Natural killer cell (primary cell): ENCODE results near the gene MYO18B. TPM values are rescaled to one million over a fixed set of nuclear protein-coding genes. Genes with fewer than 3 reads are reported as not detected.
"Not testable (repeated sequence)": the region's sequence is repeated elsewhere in the genome, so short reads cannot be mapped to it uniquely, and the experiment has no call there.

Source experiments
- ATAC-seq, 3 donors: fragments of 150-1000 bp in 2 of 3; fragments of 200-7000 bp in 1 of 3; cut with Tn5 transposase; 1 replicate in 1 of 3; 2 replicates in 2 of 3; pipeline ENCODE4 v1.10.0; 2021; ENCODE audit warnings: mild to moderate bottlenecking in 2 of 3, moderate library complexity in 2 of 3
- DNase-seq, 2 donors: peaks; one replicate each; pipeline versions ENCODE4 v3.0.0 to v3.0.0-alpha.2; 2013 to 2021; ENCODE audit warnings: mixed read lengths in 1 of 2
- H3K27ac ChIP-seq: one replicate; pipeline ENCODE4 v1.5.1; 2013; ENCODE audit warnings: mild to moderate bottlenecking, low read length
- H3K27me3 ChIP-seq: one replicate; pipeline ENCODE4 v1.6.1; 2013; ENCODE audit warnings: low read length; ENCODE audit not compliant: control insufficient read depth, insufficient read depth
- H3K36me3 ChIP-seq: one replicate; pipeline ENCODE4 v1.6.1; 2013; ENCODE audit warnings: low read length; ENCODE audit not compliant: control insufficient read depth, insufficient read depth
- H3K4me1 ChIP-seq: one replicate; pipeline ENCODE4 v1.6.1; 2013; ENCODE audit warnings: low read length; ENCODE audit not compliant: control insufficient read depth, insufficient read depth
- H3K4me3 ChIP-seq: one replicate; pipeline ENCODE4 v1.5.1; 2013; ENCODE audit warnings: low read length
- H3K9me3 ChIP-seq: one replicate; pipeline ENCODE4 v1.6.1; 2013; ENCODE audit warnings: low read length; ENCODE audit not compliant: control insufficient read depth, insufficient read depth
- H3K27ac Mint-ChIP-seq, 2 donors: one replicate each; pipeline ENCODE4 v1.8.0; 2022; ENCODE audit warnings: mild to moderate bottlenecking in 2 of 2, mixed read lengths in 2 of 2, moderate library complexity in 1 of 2
- H3K27me3 Mint-ChIP-seq, 2 donors: one replicate each; pipeline ENCODE4 v1.8.0; 2022; ENCODE audit warnings: low read depth in 2 of 2, mixed read lengths in 2 of 2
- H3K36me3 Mint-ChIP-seq: one replicate; pipeline ENCODE4 v1.8.0; 2022; ENCODE audit warnings: mixed read lengths
- H3K4me1 Mint-ChIP-seq, 2 donors: one replicate each; pipeline ENCODE4 v1.8.0; 2022; ENCODE audit warnings: mixed read lengths in 2 of 2
- H3K4me3 Mint-ChIP-seq: one replicate; pipeline ENCODE4 v1.8.0; 2022; ENCODE audit warnings: mild to moderate bottlenecking, moderate library complexity, mixed read lengths
- H3K9me3 Mint-ChIP-seq, 2 donors: one replicate each; pipeline ENCODE4 v1.8.0; 2022; ENCODE audit warnings: mixed read lengths in 2 of 2
- WGBS: methylation state at CpG from one replicate; pipeline ENCODE4 v1.1.7; 2013; ENCODE audit warnings: missing lambda C conversion rate; ENCODE audit not compliant: insufficient coverage; 5-methylcytosine and 5-hydroxymethylcytosine counted together
- intact Hi-C: fragments of 100-400 bp; cut with micrococcal nuclease; formaldehyde crosslinking; loops from one replicate; pipeline ENCODE4 v1.14.2; 2022
- total RNA-seq, 4 donors: library from RNA; stranded (reverse); fragments of 120-200 nt in 1 of 4; gene quantifications; one replicate each; pipeline versions ENCODE4 v1.2.3 to v1.2.4, GENCODE V29; 2013 to 2022
- TF ChIP-seq, protein P1 (sequence below): fragments of 200-600 bp; IDR thresholded peaks from one replicate; pipeline ENCODE4 v1.8.0; 2022; ENCODE audit warnings: antibody characterized with exemption

The MYO18B gene
- total RNA-seq, 3 donors from 2014 or later (not counting 1 experiment from before 2014, with no cell fraction given), result 0.07 to 0.14 (median 0.10) TPM

DNA sequence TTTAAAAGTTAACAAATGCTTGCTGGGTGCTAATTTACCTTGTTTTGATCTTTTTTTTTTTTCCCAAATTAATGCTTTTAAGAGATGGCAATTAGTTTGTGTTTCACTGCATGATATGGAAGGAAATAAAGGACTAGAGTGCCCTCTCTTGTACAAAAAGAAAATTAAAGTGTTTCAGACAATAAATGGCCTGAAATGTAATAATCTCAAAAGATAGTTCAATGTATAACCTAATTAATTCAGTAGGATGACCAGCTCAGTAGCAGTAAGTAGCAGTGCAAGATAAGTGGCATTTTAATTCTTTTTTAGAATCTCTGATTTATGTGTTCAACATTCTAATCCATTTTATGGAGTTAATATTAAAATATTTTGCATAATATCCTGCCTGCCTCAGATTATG lies 39.9 kb upstream of the MYO18B start:
- Histone ChIP-seq H3K27ac (no peak overlapping the region), H3K27me3 (no peaks in the 10 kb centered on the region), H3K4me3 (no peak overlapping the region), H3K4me1 (no peaks in the 10 kb centered on the region), H3K36me3 (no peaks in the 10 kb centered on the region), H3K9me3 (no peaks in the 10 kb centered on the region)
- intact Hi-C loops, result no loop called here
- Mint-ChIP-seq H3K4me1 (no peaks in the 10 kb centered on the region), H3K36me3 (no peaks in the 10 kb centered on the region), H3K9me3 (no peaks in the 10 kb centered on the region), H3K27ac (no peak overlapping the region), H3K4me3 (no peak overlapping the region), H3K27me3 (peaks cover 0 to 3% of the 10 kb centered on the region in 2 donors)
- ATAC-seq (no peak), DNase-seq (peak in 1 of 2 donors; percentile 25)
- TF ChIP-seq, protein P1, sequence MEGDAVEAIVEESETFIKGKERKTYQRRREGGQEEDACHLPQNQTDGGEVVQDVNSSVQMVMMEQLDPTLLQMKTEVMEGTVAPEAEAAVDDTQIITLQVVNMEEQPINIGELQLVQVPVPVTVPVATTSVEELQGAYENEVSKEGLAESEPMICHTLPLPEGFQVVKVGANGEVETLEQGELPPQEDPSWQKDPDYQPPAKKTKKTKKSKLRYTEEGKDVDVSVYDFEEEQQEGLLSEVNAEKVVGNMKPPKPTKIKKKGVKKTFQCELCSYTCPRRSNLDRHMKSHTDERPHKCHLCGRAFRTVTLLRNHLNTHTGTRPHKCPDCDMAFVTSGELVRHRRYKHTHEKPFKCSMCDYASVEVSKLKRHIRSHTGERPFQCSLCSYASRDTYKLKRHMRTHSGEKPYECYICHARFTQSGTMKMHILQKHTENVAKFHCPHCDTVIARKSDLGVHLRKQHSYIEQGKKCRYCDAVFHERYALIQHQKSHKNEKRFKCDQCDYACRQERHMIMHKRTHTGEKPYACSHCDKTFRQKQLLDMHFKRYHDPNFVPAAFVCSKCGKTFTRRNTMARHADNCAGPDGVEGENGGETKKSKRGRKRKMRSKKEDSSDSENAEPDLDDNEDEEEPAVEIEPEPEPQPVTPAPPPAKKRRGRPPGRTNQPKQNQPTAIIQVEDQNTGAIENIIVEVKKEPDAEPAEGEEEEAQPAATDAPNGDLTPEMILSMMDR, result no peak

DNA sequence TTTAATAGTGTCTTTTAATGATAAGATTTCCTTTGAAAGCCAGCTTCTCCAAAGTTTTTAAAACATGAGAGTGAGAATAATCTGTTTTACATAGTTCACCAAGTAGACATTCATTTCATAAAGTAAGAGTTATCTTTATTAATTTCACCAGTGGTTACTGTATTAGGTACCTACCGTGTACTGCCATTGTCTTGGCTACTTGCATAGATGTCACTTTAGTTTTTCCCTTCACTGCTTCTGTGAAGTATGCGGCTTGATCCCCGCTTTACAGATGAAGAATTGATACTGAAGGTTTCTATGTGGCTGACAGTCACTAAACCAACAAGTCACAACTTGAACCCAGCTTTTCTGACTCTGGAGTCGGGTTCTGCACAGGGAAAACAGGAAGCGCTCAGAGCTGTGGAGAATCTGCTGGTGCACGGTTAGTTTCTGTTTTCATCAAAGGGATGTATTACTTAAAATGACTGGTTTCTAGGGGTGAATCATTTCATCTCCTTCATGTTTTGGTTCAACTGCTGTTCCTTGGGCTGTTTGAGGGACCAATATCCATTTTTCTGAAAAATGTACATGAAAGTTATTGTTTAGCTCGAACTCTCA lies 39.3 kb upstream of the MYO18B start:
- no peaks in the 10 kb centered on the region for H3K9me3 Mint-ChIP-seq
- 74% methylated on average over 7 of the region's 7 CpGs for WGBS
- intact Hi-C loops, result no loop called here
- Histone ChIP-seq H3K4me3 (no peak overlapping the region), H3K9me3 (no peaks in the 10 kb centered on the region), H3K36me3 (no peaks in the 10 kb centered on the region), H3K27ac (no peak overlapping the region), H3K27me3 (no peaks in the 10 kb centered on the region), H3K4me1 (no peaks in the 10 kb centered on the region)
- no peak overlapping the region for H3K27ac Mint-ChIP-seq
- TF ChIP-seq, protein P1, result no peak
- ATAC-seq (no peak), DNase-seq (no peak)
- no peaks in the 10 kb centered on the region for H3K27me3 Mint-ChIP-seq
- no peaks in the 10 kb centered on the region for H3K36me3 Mint-ChIP-seq
- H3K4me1 Mint-ChIP-seq, result no peaks in the 10 kb centered on the region
- no peak overlapping the region for H3K4me3 Mint-ChIP-seq

DNA sequence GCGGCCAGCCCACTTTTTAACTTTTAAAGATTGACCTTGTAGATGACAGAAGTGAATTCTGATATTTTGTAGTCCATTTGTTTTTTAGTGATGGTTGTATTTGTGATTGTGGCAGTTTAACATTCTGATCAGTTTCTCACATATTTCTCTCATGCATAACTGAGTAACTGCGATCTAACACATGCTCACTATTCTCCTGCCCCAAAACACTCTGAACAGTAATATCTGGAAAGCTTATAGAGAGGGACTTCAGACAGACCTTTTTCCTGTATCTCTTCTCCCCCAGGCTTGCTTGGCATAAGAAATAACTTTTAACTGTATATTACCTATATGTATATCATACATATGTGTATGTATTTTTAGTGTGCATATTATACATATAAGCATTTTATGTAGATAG lies 37.3 kb upstream of the MYO18B start:
- no peak overlapping the region for H3K27ac Mint-ChIP-seq
- no peaks in the 10 kb centered on the region for H3K4me1 Mint-ChIP-seq
- intact Hi-C loops, result no loop called here
- Histone ChIP-seq H3K9me3 (no peaks in the 10 kb centered on the region), H3K36me3 (no peaks in the 10 kb centered on the region), H3K27me3 (no peaks in the 10 kb centered on the region), H3K4me3 (no peak overlapping the region), H3K27ac (no peak overlapping the region), H3K4me1 (no peaks in the 10 kb centered on the region)
- no peaks in the 10 kb centered on the region for H3K9me3 Mint-ChIP-seq
- TF ChIP-seq, protein P1, result no peak
- DNase-seq, result no peak
- ATAC-seq, result no peak
- H3K27me3 Mint-ChIP-seq, result no peaks in the 10 kb centered on the region
- H3K36me3 Mint-ChIP-seq, result no peaks in the 10 kb centered on the region
- H3K4me3 Mint-ChIP-seq, result no peak overlapping the region
- 82% methylated on average over 2 of the region's 2 CpGs for WGBS

DNA sequence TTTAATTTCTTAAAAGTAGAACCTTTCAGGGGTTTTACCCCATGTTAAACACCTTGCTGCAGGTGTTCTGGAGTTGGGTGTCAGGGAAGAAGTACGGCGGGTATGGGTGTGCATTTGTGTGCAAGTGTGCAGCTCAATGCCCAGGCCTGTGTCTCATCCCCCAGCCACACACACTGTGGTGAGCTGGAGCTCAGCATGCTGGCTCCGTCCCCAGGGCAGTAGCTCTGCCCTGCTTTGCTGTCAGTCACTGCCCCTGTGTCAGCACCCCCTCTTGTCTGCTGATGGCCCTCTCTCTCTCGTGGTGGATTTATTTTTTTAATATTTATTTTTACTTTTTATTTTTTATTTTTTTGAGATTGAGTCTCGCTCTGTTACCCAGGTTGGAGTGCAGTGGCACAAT lies 35.8 kb upstream of the MYO18B start:
- Histone ChIP-seq H3K9me3 (no peaks in the 10 kb centered on the region), H3K4me3 (no peak overlapping the region), H3K27ac (no peak overlapping the region), H3K4me1 (no peaks in the 10 kb centered on the region), H3K27me3 (no peaks in the 10 kb centered on the region), H3K36me3 (no peaks in the 10 kb centered on the region)
- H3K27ac Mint-ChIP-seq, result no peak overlapping the region
- H3K9me3 Mint-ChIP-seq, result no peaks in the 10 kb centered on the region
- DNase-seq (no peak), ATAC-seq (no peak)
- intact Hi-C loops, result no loop called here
- 96% methylated on average over 4 of the region's 5 CpGs for WGBS
- H3K4me1 Mint-ChIP-seq, result no peaks in the 10 kb centered on the region
- no peaks in the 10 kb centered on the region for H3K36me3 Mint-ChIP-seq
- TF ChIP-seq, protein P1, result no peak
- no peaks in the 10 kb centered on the region for H3K27me3 Mint-ChIP-seq
- H3K4me3 Mint-ChIP-seq, result no peak overlapping the region

DNA sequence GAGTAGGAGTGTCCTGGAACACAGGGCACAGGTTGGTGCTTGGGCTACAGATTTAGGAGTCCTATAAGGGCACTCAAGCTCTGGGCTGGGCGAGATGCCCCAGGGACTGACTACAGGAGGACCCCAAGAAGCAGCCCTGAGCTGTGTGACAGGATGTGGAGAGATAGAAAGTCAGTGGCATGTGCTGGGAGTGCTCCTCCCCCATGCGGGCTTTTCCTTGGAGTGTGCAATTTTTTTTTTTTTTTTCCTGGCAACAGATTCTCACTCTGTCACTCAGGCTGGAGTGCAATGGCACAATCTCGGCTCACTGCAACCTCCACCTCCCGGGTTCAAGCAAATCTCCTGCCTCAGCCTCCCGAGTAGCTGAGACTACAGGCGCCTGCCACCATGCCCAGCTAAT lies 33.6 kb upstream of the MYO18B start:
- H3K27ac Mint-ChIP-seq, H3K4me3 ChIP-seq, DNase-seq, H3K9me3 Mint-ChIP-seq, H3K27ac ChIP-seq, H3K9me3 ChIP-seq, H3K36me3 Mint-ChIP-seq, H3K4me3 Mint-ChIP-seq, ATAC-seq, H3K4me1 ChIP-seq, H3K27me3 Mint-ChIP-seq, H3K4me1 Mint-ChIP-seq, H3K36me3 ChIP-seq, H3K27me3 ChIP-seq, intact Hi-C loops: not testable (repeated sequence)
- 93% methylated on average over 6 of the region's 6 CpGs for WGBS
